Measurements from ENCODE around the gene SREBF1.
A peak's percentile ranks its signal among the peaks of the same experiment; 100 is the strongest.

- TF ChIP-seq POLR2A (IDR thresholded peaks at IDR 0.05), result peak; percentile 25
- TF ChIP-seq, protein P1, sequence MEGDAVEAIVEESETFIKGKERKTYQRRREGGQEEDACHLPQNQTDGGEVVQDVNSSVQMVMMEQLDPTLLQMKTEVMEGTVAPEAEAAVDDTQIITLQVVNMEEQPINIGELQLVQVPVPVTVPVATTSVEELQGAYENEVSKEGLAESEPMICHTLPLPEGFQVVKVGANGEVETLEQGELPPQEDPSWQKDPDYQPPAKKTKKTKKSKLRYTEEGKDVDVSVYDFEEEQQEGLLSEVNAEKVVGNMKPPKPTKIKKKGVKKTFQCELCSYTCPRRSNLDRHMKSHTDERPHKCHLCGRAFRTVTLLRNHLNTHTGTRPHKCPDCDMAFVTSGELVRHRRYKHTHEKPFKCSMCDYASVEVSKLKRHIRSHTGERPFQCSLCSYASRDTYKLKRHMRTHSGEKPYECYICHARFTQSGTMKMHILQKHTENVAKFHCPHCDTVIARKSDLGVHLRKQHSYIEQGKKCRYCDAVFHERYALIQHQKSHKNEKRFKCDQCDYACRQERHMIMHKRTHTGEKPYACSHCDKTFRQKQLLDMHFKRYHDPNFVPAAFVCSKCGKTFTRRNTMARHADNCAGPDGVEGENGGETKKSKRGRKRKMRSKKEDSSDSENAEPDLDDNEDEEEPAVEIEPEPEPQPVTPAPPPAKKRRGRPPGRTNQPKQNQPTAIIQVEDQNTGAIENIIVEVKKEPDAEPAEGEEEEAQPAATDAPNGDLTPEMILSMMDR (IDR thresholded peaks at IDR 0.05), result peak; percentile 98 to 100 (median 100)
Observed at GRCh38 chr17:17812211-17813054, 24.4 kb downstream of the SREBF1 start.
